ENCODE results near the gene ASCC3.
"Not testable (repeated sequence)": the region's sequence is repeated elsewhere in the genome, so short reads cannot be mapped to it uniquely, and the experiment has no call there.

The ASCC3 gene

GRCh38 chr6:100808638-100809275 lies 72.4 kb downstream of the ASCC3 start:
- DNase-seq (ENCODE audit: low read depth): no peak

- no peak for DNase-seq (ENCODE audit: low read depth)
These were observed 74.8 kb downstream of the ASCC3 start for GRCh38 chr6:100806296-100806695.

- DNase-seq (ENCODE audit: low read depth): no peak
These were observed 77.7 kb downstream of the ASCC3 start for GRCh38 chr6:100803264-100804045.

- no peak for DNase-seq (ENCODE audit: low read depth)
These were observed 80.1 kb downstream of the ASCC3 start for GRCh38 chr6:100801036-100801435.

GRCh38 chr6:100796049-100796823 lies 84.9 kb downstream of the ASCC3 start:
- no peak for DNase-seq (ENCODE audit: low read depth)

GRCh38 chr6:100790084-100790483 lies 91.0 kb downstream of the ASCC3 start:
- DNase-seq (ENCODE audit: low read depth): no peak

GRCh38 chr6:100785982-100786381 lies 95.1 kb downstream of the ASCC3 start:
- DNase-seq (ENCODE audit: low read depth): no peak

GRCh38 chr6:100780648-100781047 lies 100.5 kb downstream of the ASCC3 start:
- DNase-seq (ENCODE audit: low read depth): no peak

- DNase-seq (ENCODE audit: low read depth): no peak
These were observed 105.5 kb downstream of the ASCC3 start for GRCh38 chr6:100775667-100776066.

GRCh38 chr6:100774681-100775080 lies 106.4 kb downstream of the ASCC3 start:
- no peak for DNase-seq (ENCODE audit: low read depth)

- DNase-seq (ENCODE audit: low read depth): no peak
These were observed 112.2 kb downstream of the ASCC3 start for GRCh38 chr6:100768816-100769351.

GRCh38 chr6:100763617-100764241 lies 117.4 kb downstream of the ASCC3 start:
- DNase-seq (ENCODE audit: low read depth): no peak

- no peak for DNase-seq (ENCODE audit: low read depth)
These were observed 119.3 kb downstream of the ASCC3 start for GRCh38 chr6:100761841-100762240.

- not testable (repeated sequence) for DNase-seq (ENCODE audit: low read depth)
These were observed 122.7 kb downstream of the ASCC3 start for GRCh38 chr6:100758386-100758785.

GRCh38 chr6:100753421-100753820 lies 127.7 kb downstream of the ASCC3 start:
- no peak for DNase-seq (ENCODE audit: low read depth)

GRCh38 chr6:100751590-100751989 lies 129.5 kb downstream of the ASCC3 start:
- no peak for DNase-seq (ENCODE audit: low read depth)

GRCh38 chr6:100745419-100746041 lies 135.6 kb downstream of the ASCC3 start:
- DNase-seq (ENCODE audit: low read depth): no peak

GRCh38 chr6:100740439-100740838 lies 140.7 kb downstream of the ASCC3 start:
- DNase-seq (ENCODE audit: low read depth): no peak

- not testable (repeated sequence) for DNase-seq (ENCODE audit: low read depth)
These were observed 143.4 kb downstream of the ASCC3 start for GRCh38 chr6:100737720-100738119.

GRCh38 chr6:100731411-100731810 lies 149.7 kb downstream of the ASCC3 start:
- no peak for DNase-seq (ENCODE audit: low read depth)

Measured in stimulated activated CD8-positive, alpha-beta memory T cell treated with anti-CD3 and anti-CD28 coated beads, Interleukin-12 subunit alpha, Interleukin-12 subunit beta, amount 100 ng/mL, for 4 hours (primary cell).